ENCODE results near the gene UBXN10.

UBXN10 gene

DNA sequence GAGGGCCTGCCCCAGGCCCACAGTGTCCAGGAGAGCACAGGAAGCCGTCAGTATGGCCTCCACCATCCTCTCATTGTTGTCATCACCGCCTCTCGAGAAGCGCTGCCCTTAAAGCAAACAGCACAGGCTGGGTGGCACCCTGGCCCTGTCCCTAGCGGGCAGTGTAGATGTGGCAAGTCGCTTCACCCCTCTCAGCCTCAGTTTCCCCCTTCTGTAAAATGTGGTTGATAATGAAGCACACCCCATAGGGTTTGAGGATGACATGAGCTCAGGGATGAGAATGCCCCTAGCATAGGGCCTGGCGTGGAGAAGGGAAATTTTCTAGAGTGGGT lies 33.3 kb upstream of the UBXN10 start:
- DNase-seq (ENCODE audit: low read depth), result no peak
- no peak for TF ChIP-seq CTCF (conservative IDR thresholded peaks at IDR 0.05; ENCODE audit: control insufficient read depth, insufficient read depth, low read depth, low read length)
- no peak overlapping the region for H3K4me3 ChIP-seq (ENCODE audit: control insufficient read depth, low read depth, low read length)

DNA sequence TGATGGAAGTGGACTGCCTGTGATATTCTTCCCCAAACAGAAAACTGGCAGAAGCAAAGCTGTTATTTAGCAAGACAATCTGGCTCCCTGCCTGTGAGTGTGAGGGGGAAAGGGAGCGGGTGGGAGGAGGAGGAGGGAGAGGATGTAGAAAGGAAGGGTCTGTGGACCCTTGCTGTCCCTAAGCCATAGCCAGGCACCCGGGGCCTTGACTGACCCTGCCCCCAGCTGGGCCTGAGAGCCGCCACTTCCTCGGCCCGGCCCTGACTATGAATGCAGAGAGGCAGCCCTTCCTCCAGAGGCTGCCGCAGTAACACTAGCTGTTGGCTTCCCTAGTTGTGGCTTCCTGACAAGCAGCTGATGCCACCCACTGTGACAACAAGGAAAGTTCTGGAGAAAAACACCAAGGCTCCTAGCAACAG lies 32.9 kb upstream of the UBXN10 start:
- no peak for TF ChIP-seq CTCF (conservative IDR thresholded peaks at IDR 0.05; ENCODE audit: control insufficient read depth, insufficient read depth, low read depth, low read length)
- DNase-seq (ENCODE audit: low read depth), result no peak
- no peak overlapping the region for H3K4me3 ChIP-seq (ENCODE audit: control insufficient read depth, low read depth, low read length)

- H3K4me3 ChIP-seq (ENCODE audit: control insufficient read depth, low read depth, low read length), result no peak overlapping the region
- TF ChIP-seq CTCF (conservative IDR thresholded peaks at IDR 0.05; ENCODE audit: control insufficient read depth, insufficient read depth, low read depth, low read length), result no peak
- no peak for DNase-seq (ENCODE audit: low read depth)
These were observed 31.5 kb upstream of the UBXN10 start for GRCh38 chr1:20154301-20154831.

DNA sequence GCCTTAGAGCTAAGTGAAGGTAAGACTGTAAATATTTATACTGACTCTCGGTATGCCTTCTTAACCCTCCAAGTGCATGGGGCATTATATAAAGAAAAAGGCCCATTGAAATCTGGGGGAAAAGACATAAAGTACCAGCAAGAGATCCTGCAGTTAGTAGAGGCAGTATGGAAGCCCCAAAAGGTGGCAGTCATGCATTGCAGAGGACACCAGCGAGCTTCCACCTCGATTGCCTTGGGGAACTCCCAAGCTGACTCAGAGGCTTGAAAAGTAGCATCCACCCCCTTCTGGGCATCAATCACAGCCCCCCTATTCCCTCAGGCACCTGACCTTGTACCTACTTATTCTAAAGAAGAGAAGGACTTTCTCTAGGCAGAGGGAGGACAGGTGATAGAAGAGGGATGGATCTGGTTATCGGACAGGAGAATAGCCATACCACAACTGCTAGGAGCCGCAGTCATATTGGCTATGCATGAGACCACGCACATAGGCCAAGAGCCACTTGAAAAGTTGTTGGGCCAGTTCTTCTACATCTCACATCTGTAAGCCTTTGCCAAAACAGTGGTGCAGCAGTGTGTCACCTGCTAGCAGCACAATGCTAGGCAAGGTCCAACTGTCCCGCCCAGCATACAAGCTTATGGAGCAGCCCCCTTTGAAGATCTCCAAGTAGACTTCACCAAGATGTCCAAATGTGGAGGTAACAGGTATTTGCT lies 27.4 kb upstream of the UBXN10 start:
- no peak overlapping the region for H3K4me3 ChIP-seq (ENCODE audit: control insufficient read depth, low read depth, low read length)
- no peak for DNase-seq (ENCODE audit: low read depth)
- no peak for TF ChIP-seq CTCF (conservative IDR thresholded peaks at IDR 0.05; ENCODE audit: control insufficient read depth, insufficient read depth, low read depth, low read length)

GRCh38 chr1:20160034-20160433 lies 25.9 kb upstream of the UBXN10 start:
- no peak overlapping the region for H3K4me3 ChIP-seq (ENCODE audit: control insufficient read depth, low read depth, low read length)
- peak; percentile 17 for DNase-seq (ENCODE audit: low read depth)
- no peak for TF ChIP-seq CTCF (conservative IDR thresholded peaks at IDR 0.05; ENCODE audit: control insufficient read depth, insufficient read depth, low read depth, low read length)

- TF ChIP-seq CTCF (conservative IDR thresholded peaks at IDR 0.05; ENCODE audit: control insufficient read depth, insufficient read depth, low read depth, low read length), result no peak
- no peak for DNase-seq (ENCODE audit: low read depth)
- no peak overlapping the region for H3K4me3 ChIP-seq (ENCODE audit: control insufficient read depth, low read depth, low read length)
These were observed 21.1 kb upstream of the UBXN10 start for GRCh38 chr1:20164694-20165202.
